ENCODE results near the gene TRIM3.

Gene TRIM3

GRCh38 chr11:6486938-6487337 is 13.2 kb upstream of the TRIM3 start:
- Mint-ChIP-seq H3K4me3 (no peak overlapping the region), H3K4me1 (ENCODE audit: low read depth) (peaks cover 18% of the 10 kb centered on the region), H3K36me3 (ENCODE audit: low read depth) (peaks cover 17% of the 10 kb centered on the region), H3K9me3 (no peaks in the 10 kb centered on the region), H3K27ac (no peak overlapping the region), H3K27me3 (ENCODE audit: low read depth) (no peaks in the 10 kb centered on the region)

- H3K9me3 Mint-ChIP-seq = no peaks in the 10 kb centered on the region
- H3K4me1 Mint-ChIP-seq (ENCODE audit: low read depth) = peaks cover 18% of the 10 kb centered on the region
- no peak overlapping the region for H3K27ac Mint-ChIP-seq
- H3K27me3 Mint-ChIP-seq (ENCODE audit: low read depth) = no peaks in the 10 kb centered on the region
- no peak overlapping the region for H3K4me3 Mint-ChIP-seq
- peaks cover 17% of the 10 kb centered on the region for H3K36me3 Mint-ChIP-seq (ENCODE audit: low read depth)
Measured at GRCh38 chr11:6486256-6486655, 12.5 kb upstream of the TRIM3 start.

- Mint-ChIP-seq H3K4me3 (no peak overlapping the region), H3K27me3 (ENCODE audit: low read depth) (no peaks in the 10 kb centered on the region), H3K36me3 (ENCODE audit: low read depth) (peaks cover 17% of the 10 kb centered on the region), H3K9me3 (no peaks in the 10 kb centered on the region), H3K27ac (no peak overlapping the region), H3K4me1 (ENCODE audit: low read depth) (peaks cover 21% of the 10 kb centered on the region)
Measured at GRCh38 chr11:6485661-6486060, 11.9 kb upstream of the TRIM3 start.

- Mint-ChIP-seq H3K9me3 (no peaks in the 10 kb centered on the region), H3K36me3 (ENCODE audit: low read depth) (peaks cover 21% of the 10 kb centered on the region), H3K4me3 (peak overlapping the region; percentile 93), H3K4me1 (ENCODE audit: low read depth) (peaks cover 30% of the 10 kb centered on the region), H3K27me3 (ENCODE audit: low read depth) (no peaks in the 10 kb centered on the region), H3K27ac (peak overlapping the region; percentile 6)
Measured at GRCh38 chr11:6483015-6483414, 9.3 kb upstream of the TRIM3 start.

GRCh38 chr11:6482441-6482840 is 8.7 kb upstream of the TRIM3 start:
- H3K27ac Mint-ChIP-seq = peak overlapping the region; percentile 6
- H3K36me3 Mint-ChIP-seq (ENCODE audit: low read depth) = peaks cover 25% of the 10 kb centered on the region
- peaks cover 30% of the 10 kb centered on the region for H3K4me1 Mint-ChIP-seq (ENCODE audit: low read depth)
- no peaks in the 10 kb centered on the region for H3K9me3 Mint-ChIP-seq
- H3K4me3 Mint-ChIP-seq = peak overlapping the region; percentile 93
- H3K27me3 Mint-ChIP-seq (ENCODE audit: low read depth) = no peaks in the 10 kb centered on the region

- Mint-ChIP-seq H3K4me3 (peak overlapping the region; percentile 93), H3K27ac (peak overlapping the region; percentile 97), H3K9me3 (no peaks in the 10 kb centered on the region)
Measured at GRCh38 chr11:6481924-6482275, 8.2 kb upstream of the TRIM3 start.

GRCh38 chr11:6481012-6481923 is 7.5 kb upstream of the TRIM3 start, which contains the start of the genes ARFIP2 and TIMM10B:
Gene ARFIP2, minus strand, starts transcription at chr11:6481331. Its CDS starts 910 bp downstream, at chr11:6480421.
Gene TIMM10B, plus strand, starts transcription at chr11:6481501. Its CDS starts 16 bp downstream, at chr11:6481517.
- Mint-ChIP-seq H3K36me3 (ENCODE audit: low read depth) (peaks cover 25% of the 10 kb centered on the region), H3K27me3 (ENCODE audit: low read depth) (no peaks in the 10 kb centered on the region), H3K9me3 (no peaks in the 10 kb centered on the region), H3K4me3 (peak within 1 kb of the TSS; percentile 93), H3K4me1 (ENCODE audit: low read depth) (peaks cover 30% of the 10 kb centered on the region), H3K27ac (peak within 1 kb of the TSS; percentile 97)

More at GRCh38 chr11:6481924-6482275, 8.2 kb upstream of the TRIM3 start:
- H3K4me1 Mint-ChIP-seq (ENCODE audit: low read depth) = peaks cover 30% of the 10 kb centered on the region
- peaks cover 25% of the 10 kb centered on the region for H3K36me3 Mint-ChIP-seq (ENCODE audit: low read depth)
- no peaks in the 10 kb centered on the region for H3K27me3 Mint-ChIP-seq (ENCODE audit: low read depth)

GRCh38 chr11:6480299-6480914 is 6.7 kb upstream of the TRIM3 start:
- Mint-ChIP-seq H3K4me1 (ENCODE audit: low read depth) (peaks cover 30% of the 10 kb centered on the region), H3K4me3 (peak overlapping the region; percentile 93), H3K27ac (peak overlapping the region; percentile 97), H3K9me3 (no peaks in the 10 kb centered on the region), H3K27me3 (ENCODE audit: low read depth) (no peaks in the 10 kb centered on the region), H3K36me3 (ENCODE audit: low read depth) (peaks cover 25% of the 10 kb centered on the region)

- Mint-ChIP-seq H3K27ac (no peak overlapping the region), H3K36me3 (ENCODE audit: low read depth) (peaks cover 11% of the 10 kb centered on the region), H3K27me3 (ENCODE audit: low read depth) (peaks cover 10% of the 10 kb centered on the region), H3K4me1 (ENCODE audit: low read depth) (peaks cover 30% of the 10 kb centered on the region), H3K4me3 (no peak overlapping the region), H3K9me3 (no peaks in the 10 kb centered on the region)
Measured at GRCh38 chr11:6476571-6476970, 2.8 kb upstream of the TRIM3 start.

GRCh38 chr11:6475936-6476335 is 2.2 kb upstream of the TRIM3 start:
- no peaks in the 10 kb centered on the region for H3K9me3 Mint-ChIP-seq
- no peak overlapping the region for H3K4me3 Mint-ChIP-seq
- peaks cover 30% of the 10 kb centered on the region for H3K4me1 Mint-ChIP-seq (ENCODE audit: low read depth)
- no peak overlapping the region for H3K27ac Mint-ChIP-seq
- H3K36me3 Mint-ChIP-seq (ENCODE audit: low read depth) = peaks cover 11% of the 10 kb centered on the region
- H3K27me3 Mint-ChIP-seq (ENCODE audit: low read depth) = peaks cover 13% of the 10 kb centered on the region

GRCh38 chr11:6474806-6475500 is 1.2 kb upstream of the TRIM3 start:
- H3K27me3 Mint-ChIP-seq (ENCODE audit: low read depth) = peaks cover 13% of the 10 kb centered on the region
- H3K4me3 Mint-ChIP-seq = peak overlapping the region; percentile 25
- H3K27ac Mint-ChIP-seq = no peak overlapping the region
- no peaks in the 10 kb centered on the region for H3K9me3 Mint-ChIP-seq
- peaks cover 11% of the 10 kb centered on the region for H3K36me3 Mint-ChIP-seq (ENCODE audit: low read depth)
- H3K4me1 Mint-ChIP-seq (ENCODE audit: low read depth) = peaks cover 21% of the 10 kb centered on the region

- peak overlapping the region; percentile 26 for H3K27ac Mint-ChIP-seq
- no peaks in the 10 kb centered on the region for H3K9me3 Mint-ChIP-seq
- H3K4me1 Mint-ChIP-seq (ENCODE audit: low read depth) = peaks cover 18% of the 10 kb centered on the region
- peaks cover 13% of the 10 kb centered on the region for H3K27me3 Mint-ChIP-seq (ENCODE audit: low read depth)
- peaks cover 11% of the 10 kb centered on the region for H3K36me3 Mint-ChIP-seq (ENCODE audit: low read depth)
- H3K4me3 Mint-ChIP-seq = peak overlapping the region; percentile 68
Measured at GRCh38 chr11:6474413-6474792, 662 bp upstream of the TRIM3 start.

- peak overlapping the region; percentile 50 for H3K4me3 Mint-ChIP-seq
- H3K36me3 Mint-ChIP-seq (ENCODE audit: low read depth) = peaks cover 4% of the 10 kb centered on the region
- H3K27ac Mint-ChIP-seq = no peak overlapping the region
- H3K27me3 Mint-ChIP-seq (ENCODE audit: low read depth) = peaks cover 13% of the 10 kb centered on the region
- H3K9me3 Mint-ChIP-seq = no peaks in the 10 kb centered on the region
- H3K4me1 Mint-ChIP-seq (ENCODE audit: low read depth) = peaks cover 14% of the 10 kb centered on the region
Measured at GRCh38 chr11:6472934-6473333, 807 bp downstream of the TRIM3 start.

- H3K36me3 Mint-ChIP-seq (ENCODE audit: low read depth) = no peaks in the 10 kb centered on the region
- no peaks in the 10 kb centered on the region for H3K9me3 Mint-ChIP-seq
- peaks cover 12% of the 10 kb centered on the region for H3K4me1 Mint-ChIP-seq (ENCODE audit: low read depth)
- H3K4me3 Mint-ChIP-seq = no peak overlapping the region
- peaks cover 30% of the 10 kb centered on the region for H3K27me3 Mint-ChIP-seq (ENCODE audit: low read depth)
- H3K27ac Mint-ChIP-seq = no peak overlapping the region
Measured at GRCh38 chr11:6469599-6469998, 4.1 kb downstream of the TRIM3 start.
